GM12874 (cell line): ENCODE results near the gene PRKAG2.

Experiments
- CTCF ChIP-seq: IDR thresholded peaks from 2 replicates; pipeline ENCODE4 v1.5.1; 2011; ENCODE audit warnings: low read depth, mild to moderate bottlenecking, control low read depth, low read length, moderate library complexity; ENCODE audit not compliant: insufficient read depth

PRKAG2 gene

GRCh38 chr7:151710646-151711434, 166.1 kb downstream of the PRKAG2 start:
- TF ChIP-seq CTCF: no peak

GRCh38 chr7:151710121-151710640, 166.7 kb downstream of the PRKAG2 start:
- no peak for TF ChIP-seq CTCF

DNA sequence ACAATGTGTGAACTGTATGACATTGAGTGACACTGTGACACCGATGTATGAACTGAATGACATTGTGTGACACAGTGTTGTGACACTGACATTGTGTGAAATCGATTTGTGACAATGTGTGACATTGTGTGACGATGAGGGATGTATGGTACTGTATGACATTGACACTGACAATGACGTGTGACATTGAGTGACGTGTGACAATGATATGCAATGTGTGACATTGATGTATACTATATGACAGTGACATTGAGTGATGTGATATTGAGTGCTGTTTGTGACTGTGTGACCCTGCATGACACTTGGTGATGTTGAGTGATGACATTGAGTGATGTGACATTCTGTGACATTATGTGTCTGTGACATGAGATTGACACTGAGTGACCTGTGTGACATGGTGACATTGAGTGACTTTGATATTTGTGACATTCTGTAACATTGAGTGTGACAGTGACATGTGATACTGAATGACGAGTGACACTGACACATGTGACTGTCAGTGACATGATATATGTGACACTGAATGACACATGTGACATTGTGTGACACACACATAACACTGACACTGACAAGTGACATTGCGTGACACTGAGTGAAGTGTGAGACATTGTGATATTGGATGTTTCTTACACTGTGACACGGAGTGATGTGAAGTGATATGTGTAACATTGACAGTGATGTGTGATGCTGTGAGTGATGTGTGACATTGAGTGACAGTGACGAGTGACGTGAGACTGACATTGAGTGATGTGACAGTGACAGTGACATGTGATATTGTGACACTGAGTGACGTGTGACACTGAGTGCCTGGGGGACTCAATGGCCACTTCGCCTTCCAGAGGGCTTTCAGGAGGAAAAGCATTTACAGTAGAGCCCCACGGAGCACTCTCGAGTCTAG, 167.5 kb downstream of the PRKAG2 start:
- TF ChIP-seq CTCF: no peak

GRCh38 chr7:151708610-151709009, 168.3 kb downstream of the PRKAG2 start:
- TF ChIP-seq CTCF: no peak

- no peak for TF ChIP-seq CTCF
Observed at GRCh38 chr7:151707757-151708156, 169.2 kb downstream of the PRKAG2 start.

- no peak for TF ChIP-seq CTCF
Observed at GRCh38 chr7:151707105-151707469, 169.8 kb downstream of the PRKAG2 start.
